HG03039 (cell line): ENCODE data around the gene CTSF.
A peak's percentile ranks its signal among the peaks of the same experiment; 100 is the strongest.
"Not testable (repeated sequence)": the region's sequence is repeated elsewhere in the genome, so short reads cannot be mapped to it uniquely, and the experiment has no call there.

Source experiments
- ATAC-seq: cut with Tn5 transposase; IDR thresholded peaks from one replicate; pipeline ENCODE4 v1.9.1; 2021; ENCODE audit warnings: mild to moderate bottlenecking, moderate library complexity; ENCODE audit not compliant: unreplicated experiment

Gene CTSF

GRCh38 chr11:66559866-66560676 lies 8.3 kb downstream of the CTSF start:
- no peak for ATAC-seq

GRCh38 chr11:66559142-66559865 lies 9.1 kb downstream of the CTSF start:
- ATAC-seq: no peak

GRCh38 chr11:66557733-66558326 lies 10.6 kb downstream of the CTSF start:
- ATAC-seq: no peak

GRCh38 chr11:66556086-66556485 lies 12.3 kb downstream of the CTSF start:
- no peak for ATAC-seq

- no peak for ATAC-seq
These were observed 13.0 kb downstream of the CTSF start for GRCh38 chr11:66555416-66555815.

GRCh38 chr11:66554602-66555001 lies 13.8 kb downstream of the CTSF start:
- ATAC-seq: no peak

GRCh38 chr11:66550887-66551286 lies 17.5 kb downstream of the CTSF start:
- ATAC-seq: no peak

GRCh38 chr11:66549696-66550095 lies 18.7 kb downstream of the CTSF start:
- no peak for ATAC-seq

- no peak for ATAC-seq
These were observed 19.4 kb downstream of the CTSF start for GRCh38 chr11:66548774-66549630.

- ATAC-seq: no peak
These were observed 20.4 kb downstream of the CTSF start for GRCh38 chr11:66548041-66548440.

- ATAC-seq: no peak
These were observed 20.8 kb downstream of the CTSF start for GRCh38 chr11:66547662-66548009.

GRCh38 chr11:66546966-66547661 lies 21.3 kb downstream of the CTSF start:
- no peak for ATAC-seq

- no peak for ATAC-seq
These were observed 21.9 kb downstream of the CTSF start, which contains the start of gene ACTN3 for GRCh38 chr11:66546368-66546965. Gene ACTN3, plus strand, starts transcription at chr11:66546903. Its CDS starts 35 bp downstream, at chr11:66546938.

- peak; percentile 79 for ATAC-seq
These were observed 22.6 kb downstream of the CTSF start, which contains the start of gene ZDHHC24 for GRCh38 chr11:66545701-66546367. Gene ZDHHC24, minus strand, starts transcription at chr11:66546048. Its CDS starts 45 bp downstream, at chr11:66546003.

GRCh38 chr11:66544952-66545351 lies 23.5 kb downstream of the CTSF start:
- not testable (repeated sequence) for ATAC-seq

GRCh38 chr11:66543263-66544107 lies 24.9 kb downstream of the CTSF start:
- no peak for ATAC-seq

GRCh38 chr11:66542362-66542761 lies 26.0 kb downstream of the CTSF start:
- no peak for ATAC-seq

- ATAC-seq: no peak
These were observed 26.5 kb downstream of the CTSF start for GRCh38 chr11:66541892-66542291.
